Body of pancreas (tissue), 4 donors: ENCODE measurements around the gene PIP4P1.

Experiments
- POLR2A ChIP-seq, 3 donors: fragments of 450-650 bp; IDR thresholded peaks; one replicate each; pipeline ENCODE4 v1.6.1; 2016; ENCODE audit warnings: antibody characterized with exemption in 3 of 3, mild to moderate bottlenecking in 2 of 3
- TF ChIP-seq, protein P1 (sequence below), 7 experiments: fragments of 450-650 bp in 4 of 7; fragments of 200-600 bp in 3 of 7; sonication (generic) in 3 of 7; IDR thresholded peaks; one replicate each; pipeline ENCODE4 v1.5.1; 2016 to 2019; ENCODE audit warnings: antibody characterized with exemption in 7 of 7

DNA sequence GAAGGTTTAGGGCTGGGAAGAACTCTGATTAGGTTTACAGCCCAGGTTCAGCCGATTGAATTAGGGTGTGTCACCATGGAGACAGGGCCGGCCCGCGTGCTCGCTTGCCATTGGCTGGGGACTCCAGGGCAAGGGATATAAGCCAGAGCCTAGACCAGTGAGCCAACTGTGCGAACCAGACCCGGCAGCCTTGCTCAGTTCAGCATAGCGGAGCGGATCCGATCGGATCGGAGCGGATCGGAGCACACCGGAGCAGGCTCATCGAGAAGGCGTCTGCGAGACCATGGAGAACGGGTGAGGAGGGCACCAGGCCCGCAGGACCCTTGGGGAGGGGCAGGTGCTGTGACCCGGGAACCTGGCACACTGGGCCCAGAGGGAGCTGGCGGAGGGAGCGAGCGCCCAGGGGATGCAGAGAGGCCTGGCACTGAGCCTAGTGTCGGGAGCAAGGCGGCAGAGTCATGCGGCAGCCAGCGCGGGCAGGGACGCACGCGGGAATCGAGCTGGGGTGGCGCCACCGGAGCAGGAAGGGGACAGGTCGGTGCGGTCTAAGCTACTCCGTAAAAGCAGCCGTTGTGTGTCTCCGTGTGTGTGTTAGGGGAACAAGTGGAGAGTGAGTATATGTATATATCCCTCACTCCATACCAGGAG, 8.1 kb upstream of the PIP4P1 start, which contains the start of gene PNP:
- peak; percentile 96 to 99 (median 99) for TF ChIP-seq POLR2A (IDR thresholded peaks at IDR 0.05)
- TF ChIP-seq, protein P1, sequence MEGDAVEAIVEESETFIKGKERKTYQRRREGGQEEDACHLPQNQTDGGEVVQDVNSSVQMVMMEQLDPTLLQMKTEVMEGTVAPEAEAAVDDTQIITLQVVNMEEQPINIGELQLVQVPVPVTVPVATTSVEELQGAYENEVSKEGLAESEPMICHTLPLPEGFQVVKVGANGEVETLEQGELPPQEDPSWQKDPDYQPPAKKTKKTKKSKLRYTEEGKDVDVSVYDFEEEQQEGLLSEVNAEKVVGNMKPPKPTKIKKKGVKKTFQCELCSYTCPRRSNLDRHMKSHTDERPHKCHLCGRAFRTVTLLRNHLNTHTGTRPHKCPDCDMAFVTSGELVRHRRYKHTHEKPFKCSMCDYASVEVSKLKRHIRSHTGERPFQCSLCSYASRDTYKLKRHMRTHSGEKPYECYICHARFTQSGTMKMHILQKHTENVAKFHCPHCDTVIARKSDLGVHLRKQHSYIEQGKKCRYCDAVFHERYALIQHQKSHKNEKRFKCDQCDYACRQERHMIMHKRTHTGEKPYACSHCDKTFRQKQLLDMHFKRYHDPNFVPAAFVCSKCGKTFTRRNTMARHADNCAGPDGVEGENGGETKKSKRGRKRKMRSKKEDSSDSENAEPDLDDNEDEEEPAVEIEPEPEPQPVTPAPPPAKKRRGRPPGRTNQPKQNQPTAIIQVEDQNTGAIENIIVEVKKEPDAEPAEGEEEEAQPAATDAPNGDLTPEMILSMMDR (IDR thresholded peaks at IDR 0.05): no peak
